ENCODE data around the gene SP140. TPM values are rescaled to one million over a fixed set of nuclear protein-coding genes. Genes with fewer than 3 reads are reported as not detected.
"Not testable (repeated sequence)": the region's sequence is repeated elsewhere in the genome, so short reads cannot be mapped to it uniquely, and the experiment has no call there.

The SP140 gene
- total RNA-seq, 1 donor from 2014 or later = 4.6 TPM

GRCh38 chr2:230256733-230257332, 31.3 kb downstream of the SP140 start:
- TF ChIP-seq CTCF (conservative IDR thresholded peaks at IDR 0.05; ENCODE audit: low read depth, low read length) = no peak
- no peak for DNase-seq (ENCODE audit: low read depth)
- no peak overlapping the region for H3K4me3 ChIP-seq (ENCODE audit: low read depth, low read length)

GRCh38 chr2:230258483-230258882, 32.9 kb downstream of the SP140 start:
- TF ChIP-seq CTCF (conservative IDR thresholded peaks at IDR 0.05; ENCODE audit: low read depth, low read length) = no peak
- H3K4me3 ChIP-seq (ENCODE audit: low read depth, low read length) = no peak overlapping the region
- no peak for DNase-seq (ENCODE audit: low read depth)

GRCh38 chr2:230262246-230262645, 36.7 kb downstream of the SP140 start:
- no peak for TF ChIP-seq CTCF (conservative IDR thresholded peaks at IDR 0.05; ENCODE audit: low read depth, low read length)
- DNase-seq (ENCODE audit: low read depth) = no peak
- H3K4me3 ChIP-seq (ENCODE audit: low read depth, low read length) = no peak overlapping the region

GRCh38 chr2:230264945-230265344, 39.4 kb downstream of the SP140 start:
- not testable (repeated sequence) for H3K4me3 ChIP-seq (ENCODE audit: low read depth, low read length); DNase-seq (ENCODE audit: low read depth)

- no peak for DNase-seq (ENCODE audit: low read depth)
- no peak for TF ChIP-seq CTCF (conservative IDR thresholded peaks at IDR 0.05; ENCODE audit: low read depth, low read length)
- no peak overlapping the region for H3K4me3 ChIP-seq (ENCODE audit: low read depth, low read length)
Measured at GRCh38 chr2:230266638-230267037, 41.1 kb downstream of the SP140 start.

- no peak for DNase-seq (ENCODE audit: low read depth)
- TF ChIP-seq CTCF (conservative IDR thresholded peaks at IDR 0.05; ENCODE audit: low read depth, low read length) = no peak
Measured at GRCh38 chr2:230267059-230267458, 41.5 kb downstream of the SP140 start.

GRCh38 chr2:230267556-230267955, 42.0 kb downstream of the SP140 start:
- H3K4me3 ChIP-seq (ENCODE audit: low read depth, low read length) = no peak overlapping the region
- no peak for TF ChIP-seq CTCF (conservative IDR thresholded peaks at IDR 0.05; ENCODE audit: low read depth, low read length)
- DNase-seq (ENCODE audit: low read depth) = no peak

More at GRCh38 chr2:230267059-230267458, 41.5 kb downstream of the SP140 start:
- H3K4me3 ChIP-seq (ENCODE audit: low read depth, low read length) = no peak overlapping the region

Data from epithelial cell of proximal tubule (primary cell).